Measurements from ENCODE around the gene UBL5. TPM values are rescaled to one million over a fixed set of nuclear protein-coding genes. Genes with fewer than 3 reads are reported as not detected.
"Not testable (repeated sequence)": the region's sequence is repeated elsewhere in the genome, so short reads cannot be mapped to it uniquely, and the experiment has no call there.

The UBL5 gene
- total RNA-seq = 172 and 227 TPM in 2 replicates

DNA sequence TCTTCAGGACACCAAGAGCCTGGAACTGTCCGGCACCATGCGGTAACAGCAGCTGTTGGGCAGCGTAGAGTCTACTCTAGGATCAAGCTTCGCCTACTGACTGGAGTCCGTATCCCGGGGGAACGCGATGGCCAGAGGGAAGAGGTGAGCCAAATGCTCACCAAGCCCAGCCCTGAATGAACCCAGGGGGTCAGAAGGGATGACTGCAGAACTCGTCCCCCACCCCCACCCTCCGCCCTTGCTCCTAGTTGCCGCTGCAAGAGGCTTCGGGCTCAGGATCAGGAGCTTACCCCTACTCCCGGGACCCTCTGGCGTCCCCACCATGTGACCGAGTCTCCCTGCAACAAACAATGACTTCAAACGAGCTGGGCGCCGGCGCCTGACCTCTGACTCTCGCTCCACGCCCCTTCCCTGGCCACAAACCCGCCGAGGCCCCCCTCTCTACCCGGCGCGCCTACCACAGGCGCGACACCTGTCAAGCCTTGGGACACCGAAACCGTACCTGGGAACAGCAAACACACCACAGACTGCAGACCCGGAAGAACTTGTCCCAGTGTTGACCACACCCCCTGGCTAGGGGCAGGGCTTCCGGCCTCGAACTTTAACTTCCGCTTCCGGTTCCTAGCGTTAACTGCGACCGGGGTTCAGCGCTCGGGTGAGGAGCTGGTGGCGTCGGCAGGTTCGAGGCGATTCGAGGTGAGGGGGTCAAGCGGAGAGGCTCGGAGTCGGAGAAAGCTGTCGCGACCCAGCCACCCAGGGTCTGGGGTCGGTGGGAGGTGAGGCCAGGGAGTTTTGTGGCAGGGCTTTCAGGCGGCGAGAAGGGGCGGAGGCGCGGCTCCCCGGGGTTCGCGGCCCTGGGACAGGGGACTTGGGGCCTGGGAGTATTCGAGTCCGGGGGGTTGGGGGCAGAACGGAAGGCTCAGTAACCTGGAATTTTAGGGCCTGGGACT is at the start of gene UBL5:
TSS of gene UBL5 (plus strand) at position 630 of the 950 bp plus-strand sequence. CDS start 420 bp downstream, outside the sequence.
- peak; percentile 88 to 90 for DNase-seq (ENCODE audit: low read depth in 2 of 2)

DNA sequence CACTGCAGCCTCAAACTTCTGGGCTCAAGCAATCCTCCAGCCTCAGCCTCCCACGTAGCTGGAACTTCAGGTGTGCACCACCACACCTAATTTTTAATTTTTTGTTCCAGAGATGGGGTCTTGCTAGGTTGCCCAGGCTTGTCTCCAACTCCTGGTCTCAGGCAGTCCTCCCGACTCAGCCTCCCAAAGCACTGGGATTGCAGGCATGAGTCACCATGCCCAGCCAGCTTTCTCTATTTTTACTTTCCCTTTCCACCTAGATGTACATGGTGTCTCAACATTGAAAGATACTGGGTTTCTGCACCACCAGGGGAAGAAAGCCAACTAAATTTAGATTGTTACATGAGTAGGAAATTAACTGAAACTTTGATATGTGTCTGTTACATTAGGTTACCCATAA is 45.4 kb upstream of the UBL5 start:
- no peak for DNase-seq (ENCODE audit: low read depth in 2 of 2)

DNA sequence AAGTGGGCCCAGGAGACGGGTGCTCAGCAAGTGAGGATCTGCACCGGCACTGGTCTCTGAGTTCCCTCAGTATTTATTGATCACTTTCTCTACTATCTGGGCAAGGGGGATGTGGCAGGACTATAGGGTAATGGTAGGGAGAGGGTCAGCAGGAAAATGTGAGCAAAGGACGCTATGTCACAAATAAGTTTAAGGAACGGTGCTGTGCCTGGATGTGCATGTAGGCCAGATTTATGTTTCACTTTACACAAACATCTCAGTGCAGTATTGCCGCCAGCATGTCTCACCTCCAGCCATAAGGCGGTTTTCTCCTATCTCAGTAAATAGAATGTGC is 43.6 kb upstream of the UBL5 start:
- not testable (repeated sequence) for DNase-seq (ENCODE audit: low read depth in 2 of 2)

DNA sequence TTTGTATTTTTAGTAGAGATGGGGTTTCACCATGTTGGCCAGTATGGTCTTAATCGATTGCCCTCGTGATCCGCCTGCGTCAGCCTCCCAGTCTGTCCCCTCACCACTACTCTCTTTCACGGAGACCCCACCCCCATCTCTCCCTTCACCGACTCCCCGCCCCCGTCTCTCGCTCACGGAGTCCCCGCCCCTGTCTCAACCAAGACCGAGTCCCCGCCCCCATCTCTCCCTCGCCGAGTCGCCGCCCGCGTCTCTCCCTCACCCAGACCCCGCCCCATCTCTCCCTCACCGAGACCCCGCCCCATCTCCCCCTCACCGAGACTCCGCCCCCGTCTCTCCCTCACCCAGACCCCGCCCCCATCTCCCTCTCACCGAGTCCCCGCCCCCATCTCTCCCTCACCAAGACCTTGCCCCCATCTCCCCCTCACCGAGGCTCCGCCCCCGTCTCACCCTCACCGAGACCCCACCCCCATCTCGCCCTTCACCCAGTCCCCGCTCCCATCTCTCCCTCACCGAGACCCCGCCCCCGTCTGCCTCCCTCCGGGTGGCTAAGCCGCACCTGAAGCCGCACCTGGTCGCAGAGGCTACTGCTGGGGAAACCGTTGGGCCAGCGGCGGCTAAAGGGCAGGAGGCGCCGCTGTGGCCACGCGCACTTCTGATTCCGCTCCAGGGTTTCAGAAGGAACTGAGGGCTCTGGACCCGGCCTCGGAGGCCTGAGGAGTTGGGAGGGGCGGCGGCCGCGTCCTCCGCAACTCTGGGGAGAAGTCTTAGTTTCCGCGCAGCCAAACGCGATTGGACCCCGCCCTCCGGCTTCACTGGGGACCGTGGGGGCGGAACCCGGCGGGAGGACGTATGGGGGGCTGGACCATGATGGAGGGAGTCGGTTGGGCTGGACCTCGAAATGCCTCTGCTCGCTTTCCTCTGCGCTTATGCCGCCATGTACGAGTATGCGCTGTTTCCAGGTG is 42.1 kb upstream of the UBL5 start:
- DNase-seq (ENCODE audit: low read depth in 2 of 2) = peak; percentile 94 to 96

DNA sequence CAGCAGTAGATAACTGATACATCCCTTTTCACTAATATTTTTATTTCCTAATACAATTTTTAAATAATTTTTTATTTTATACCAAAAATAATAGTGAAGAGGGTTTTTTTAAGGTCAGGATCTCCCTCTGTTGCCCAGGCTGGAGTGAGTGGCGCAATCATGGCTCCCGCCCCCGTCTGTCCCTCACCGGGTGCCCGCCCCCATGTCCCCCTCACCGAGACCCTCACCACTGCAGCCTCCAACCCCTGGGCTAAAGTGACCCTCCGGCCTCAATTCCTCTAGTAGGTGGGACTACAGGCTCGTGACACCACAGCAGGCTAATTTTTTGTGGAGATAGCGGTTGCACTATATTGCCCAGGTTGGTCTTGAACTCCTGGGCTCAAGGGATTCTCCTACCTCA is 41.4 kb upstream of the UBL5 start:
- DNase-seq (ENCODE audit: low read depth in 2 of 2) = no peak

DNA sequence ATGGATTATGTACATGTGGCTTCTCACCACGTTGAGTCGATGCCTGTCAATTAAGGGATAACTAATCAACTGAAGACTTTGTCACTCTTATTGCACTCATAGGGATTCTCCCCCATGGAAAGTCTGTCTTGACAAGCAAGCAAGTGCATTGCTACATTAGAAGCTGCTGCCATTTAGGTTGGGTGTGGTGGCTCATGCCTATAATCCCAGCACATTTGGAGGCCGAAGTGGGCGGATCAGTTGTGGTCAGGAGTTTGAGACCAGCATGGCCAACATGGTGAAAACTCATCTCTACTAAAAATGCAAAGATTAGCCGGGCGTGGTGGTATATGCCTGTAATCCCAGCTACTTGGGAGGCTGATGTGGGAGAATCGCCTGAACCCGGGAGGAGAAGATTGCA is 40.9 kb upstream of the UBL5 start:
- DNase-seq (ENCODE audit: low read depth in 2 of 2) = no peak

DNA sequence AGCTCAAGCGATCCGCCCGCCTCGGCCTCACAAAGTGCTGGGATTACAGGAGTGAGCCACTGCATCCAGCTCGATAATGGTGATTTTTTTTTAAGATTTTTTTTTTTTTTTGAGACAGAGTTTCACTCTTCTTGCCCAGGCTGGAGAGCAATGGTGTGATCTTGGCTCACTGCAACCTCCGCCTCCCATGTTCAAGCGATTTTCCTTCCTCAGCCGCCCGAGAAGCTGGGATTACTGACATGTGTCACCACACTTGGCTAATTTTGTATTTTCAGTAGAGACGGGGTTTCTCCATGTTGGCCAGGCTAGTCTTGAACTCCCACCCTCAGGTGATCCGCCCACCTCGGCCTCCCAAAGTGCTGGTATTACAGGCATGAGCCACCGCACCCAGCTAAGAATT is 39.1 kb upstream of the UBL5 start:
- DNase-seq (ENCODE audit: low read depth in 2 of 2) = not testable (repeated sequence)

DNA sequence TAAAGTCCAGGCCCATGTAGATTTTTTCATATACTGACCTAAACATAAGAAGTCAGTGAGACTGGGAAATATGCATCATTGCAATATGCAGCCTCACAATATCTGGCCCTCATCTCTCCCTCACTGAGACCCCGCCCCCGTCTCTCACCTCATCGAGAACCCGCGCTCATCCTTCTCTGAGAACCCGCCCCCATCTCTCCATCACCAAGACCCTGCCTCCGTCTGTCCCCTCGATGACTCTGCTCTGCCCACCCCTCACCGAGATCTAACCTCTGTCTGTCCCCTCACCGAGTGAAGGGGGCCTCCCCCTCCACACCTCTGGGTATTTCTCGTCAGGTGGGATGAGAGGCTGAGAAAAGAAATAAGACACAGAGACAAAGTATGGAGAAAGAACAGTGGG is 38.7 kb upstream of the UBL5 start:
- DNase-seq (ENCODE audit: low read depth in 2 of 2) = no peak

DNA sequence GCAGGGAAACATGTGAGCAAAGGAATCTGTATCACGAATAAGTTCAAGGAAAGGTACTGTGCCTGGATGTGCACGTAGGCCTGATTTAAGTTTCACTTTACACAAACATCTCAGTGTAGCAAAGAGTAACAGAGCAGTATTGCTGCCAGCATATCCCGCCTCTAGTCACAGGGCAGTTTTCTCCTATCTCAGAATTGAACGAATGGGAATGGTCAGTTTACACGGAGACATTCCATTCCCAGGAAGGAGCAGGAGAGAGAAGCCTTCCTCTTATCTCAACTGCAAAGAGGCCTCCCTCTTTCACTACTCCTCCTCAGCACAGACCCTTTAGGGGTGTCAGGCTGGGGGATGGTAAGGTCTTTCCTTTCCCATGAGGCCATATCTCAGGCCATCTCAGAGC is 38.1 kb upstream of the UBL5 start:
- DNase-seq (ENCODE audit: low read depth in 2 of 2) = not testable (repeated sequence)

DNA sequence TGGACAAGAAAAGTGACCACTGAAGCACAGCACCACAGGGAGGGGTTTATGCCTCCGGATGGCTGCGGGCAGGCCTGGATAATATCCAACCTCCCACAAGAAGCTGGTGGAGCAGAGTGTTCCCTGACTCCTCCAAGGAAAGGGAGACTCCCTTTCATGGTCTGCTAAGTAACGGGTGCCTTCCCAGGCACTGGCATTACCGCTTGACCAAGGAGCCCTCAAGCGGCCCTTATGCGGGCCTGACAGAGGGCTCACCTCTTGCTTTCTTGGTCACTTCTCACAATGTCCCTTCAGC is 36.7 kb upstream of the UBL5 start:
- not testable (repeated sequence) for DNase-seq (ENCODE audit: low read depth in 2 of 2)

DNA sequence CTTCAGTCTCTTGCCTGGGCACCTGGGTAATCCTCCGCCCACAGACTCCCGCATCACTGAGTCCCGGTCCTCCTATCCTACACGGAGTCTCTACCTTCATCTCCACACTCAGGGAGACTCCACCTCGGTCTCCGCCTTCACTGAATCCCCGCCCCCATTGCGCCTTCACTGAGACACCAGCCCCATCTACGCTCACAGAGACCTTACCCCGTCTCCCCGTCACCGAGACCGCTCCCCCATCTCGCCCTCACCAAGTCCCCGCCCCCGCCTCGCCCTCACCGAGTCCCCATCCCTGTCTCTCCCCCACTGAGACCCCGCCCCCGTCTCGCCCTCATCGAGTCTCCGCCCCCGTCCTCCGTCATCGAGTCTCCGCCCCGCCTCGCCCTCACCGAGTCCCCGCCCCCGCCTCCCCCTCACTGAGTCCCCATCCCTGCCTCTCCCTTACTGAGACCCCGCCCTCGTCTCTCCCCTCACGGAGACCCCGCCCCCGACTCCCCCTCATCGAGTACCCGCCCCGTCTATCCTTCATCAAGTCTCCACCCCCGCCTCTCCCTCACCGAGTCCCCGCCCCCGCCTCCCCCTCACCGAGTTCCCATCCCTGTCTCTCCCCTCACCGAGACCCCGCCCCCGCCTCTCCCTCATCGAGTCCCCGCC is 36.0 kb upstream of the UBL5 start:
- peak; percentile 97 to 98 for DNase-seq (ENCODE audit: low read depth in 2 of 2)

DNA sequence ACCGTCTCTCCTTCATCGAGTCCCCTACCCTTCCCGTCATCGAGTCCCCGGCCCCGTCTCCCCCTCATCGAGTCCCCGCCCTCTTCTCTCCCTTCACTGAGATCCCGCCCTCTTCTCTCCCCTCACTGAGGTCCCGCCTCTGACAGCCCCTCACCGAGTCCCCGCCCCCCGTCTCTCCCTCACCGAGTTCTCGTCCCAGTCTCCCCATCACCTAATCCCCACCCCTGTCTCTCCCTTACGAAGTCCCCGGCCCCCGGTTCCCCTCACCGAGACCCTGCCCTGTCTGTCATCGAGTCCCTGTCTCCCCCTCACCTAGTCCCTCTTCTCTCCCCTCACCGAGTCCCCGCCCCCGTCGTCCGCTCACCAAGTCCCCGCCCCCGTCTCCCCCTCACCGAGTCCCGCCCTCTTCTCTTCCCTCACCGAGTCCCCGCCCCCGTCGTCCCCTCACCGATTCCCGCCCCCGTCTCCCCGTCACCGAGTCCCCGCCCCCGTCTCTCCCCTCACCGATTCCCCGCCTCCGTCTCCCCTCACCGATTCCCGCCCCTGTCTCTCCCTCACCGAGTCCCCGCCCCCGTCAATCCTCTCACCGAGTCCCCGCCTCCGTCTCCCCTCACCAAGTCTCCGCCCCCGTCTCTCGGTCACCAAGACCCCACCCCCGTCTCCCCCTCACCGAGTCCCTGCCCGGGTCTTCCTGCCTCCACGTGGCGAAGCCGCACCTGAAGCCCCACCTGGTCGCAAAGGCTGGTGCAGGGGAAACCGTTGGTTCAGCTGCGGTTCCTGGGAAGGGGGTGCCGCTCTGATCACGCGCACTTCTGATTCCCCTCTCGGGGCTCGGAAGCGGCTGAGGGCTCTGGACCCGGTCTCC is 35.3 kb upstream of the UBL5 start:
- DNase-seq (ENCODE audit: low read depth in 2 of 2) = peak; percentile 94 to 97

DNA sequence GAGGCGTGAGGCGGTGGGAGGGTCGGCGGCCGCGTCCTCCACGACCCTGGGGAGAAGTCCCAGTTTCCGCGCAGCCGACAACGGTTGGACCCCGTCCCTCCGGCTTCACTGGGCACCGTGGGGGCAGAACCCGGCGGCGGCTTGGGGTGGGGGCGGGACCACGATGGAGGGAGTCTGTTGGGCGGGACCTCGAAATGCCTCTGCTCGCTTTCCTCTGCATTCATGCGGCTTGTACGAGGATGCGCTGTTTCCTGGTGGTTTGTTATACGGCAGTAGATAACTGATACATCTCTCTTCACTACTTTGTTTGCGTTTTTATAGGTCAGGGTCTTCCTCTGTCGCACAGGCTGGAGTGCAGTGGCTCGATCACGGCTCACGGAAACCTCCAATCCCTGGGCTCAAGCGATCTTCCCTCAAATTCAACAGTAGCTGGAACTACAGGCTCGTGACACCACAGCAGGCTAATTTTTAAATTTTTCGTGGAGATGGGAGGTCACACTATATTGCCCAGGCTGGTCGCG is 34.6 kb upstream of the UBL5 start:
- DNase-seq (ENCODE audit: low read depth in 2 of 2) = peak; percentile 45 to 58

DNA sequence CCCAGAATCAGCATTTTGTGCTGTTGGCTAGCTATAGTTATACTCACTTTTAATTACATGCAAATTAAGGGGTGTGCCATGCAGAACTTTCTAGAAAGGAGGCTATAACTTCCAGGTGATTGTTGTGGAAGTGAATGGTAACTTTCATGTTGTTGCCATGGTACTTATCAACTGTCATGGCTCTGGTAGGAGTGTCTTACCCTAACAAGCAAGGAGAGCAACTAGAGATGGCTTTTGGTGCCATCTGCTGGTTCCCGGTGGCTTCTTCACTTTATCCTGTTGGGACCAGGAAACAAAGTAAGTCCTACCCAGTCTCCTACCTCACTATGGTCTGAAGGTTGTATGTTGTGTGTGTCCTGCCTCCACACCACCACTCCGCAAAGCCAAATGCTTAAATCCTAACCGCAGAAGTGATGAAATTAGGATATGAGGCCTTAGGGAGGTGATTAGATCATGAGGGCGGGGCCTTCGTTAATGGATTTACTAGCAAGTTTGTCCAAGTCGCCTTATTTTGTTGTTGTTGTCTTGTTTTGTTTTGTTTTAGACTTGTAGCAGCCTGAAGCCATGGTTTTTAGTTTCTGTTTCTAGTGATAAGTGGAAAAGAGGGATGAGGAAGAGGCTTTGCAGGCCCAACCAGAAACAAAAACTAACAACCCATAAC is 31.5 kb upstream of the UBL5 start:
- DNase-seq (ENCODE audit: low read depth in 2 of 2) = peak; percentile 94 to 96

DNA sequence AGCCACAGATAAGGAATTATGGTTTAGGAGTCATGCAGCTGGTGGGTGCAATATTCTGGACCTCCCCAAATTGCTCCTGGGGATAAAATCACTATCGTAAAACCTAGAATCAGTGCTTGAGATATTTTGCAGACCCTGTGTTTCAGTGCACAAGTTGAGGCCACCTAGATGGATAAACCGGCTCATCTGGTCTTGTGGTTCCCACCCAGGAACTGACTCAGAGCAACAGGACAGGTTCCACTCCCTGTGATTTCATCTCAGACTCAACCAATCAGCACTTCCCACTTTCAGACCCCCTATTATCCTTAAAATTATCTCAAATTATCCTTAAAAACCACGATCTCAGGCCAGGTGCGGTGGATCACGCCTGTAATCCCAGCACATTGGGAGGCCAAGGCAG is 29.8 kb upstream of the UBL5 start:
- DNase-seq (ENCODE audit: low read depth in 2 of 2) = no peak

DNA sequence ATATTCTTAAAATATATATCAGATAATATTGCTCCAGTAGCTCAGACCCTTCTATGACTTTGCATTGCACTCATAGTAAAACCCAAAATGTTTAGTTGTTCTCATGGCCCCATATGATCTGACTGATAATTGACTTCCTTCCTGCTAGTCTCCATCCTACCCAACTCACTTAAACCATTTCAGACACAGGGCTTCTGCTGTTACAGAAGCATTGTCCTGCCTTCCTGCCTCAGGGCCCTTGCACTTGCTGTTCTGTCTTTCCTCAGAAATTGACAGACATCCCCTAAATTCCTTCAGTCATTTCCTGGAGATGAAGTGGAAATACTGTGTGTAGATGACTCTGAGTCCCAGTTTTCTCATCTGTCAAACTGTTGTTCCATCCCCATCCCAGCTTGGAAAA is 28.6 kb upstream of the UBL5 start:
- DNase-seq (ENCODE audit: low read depth in 2 of 2) = no peak

DNA sequence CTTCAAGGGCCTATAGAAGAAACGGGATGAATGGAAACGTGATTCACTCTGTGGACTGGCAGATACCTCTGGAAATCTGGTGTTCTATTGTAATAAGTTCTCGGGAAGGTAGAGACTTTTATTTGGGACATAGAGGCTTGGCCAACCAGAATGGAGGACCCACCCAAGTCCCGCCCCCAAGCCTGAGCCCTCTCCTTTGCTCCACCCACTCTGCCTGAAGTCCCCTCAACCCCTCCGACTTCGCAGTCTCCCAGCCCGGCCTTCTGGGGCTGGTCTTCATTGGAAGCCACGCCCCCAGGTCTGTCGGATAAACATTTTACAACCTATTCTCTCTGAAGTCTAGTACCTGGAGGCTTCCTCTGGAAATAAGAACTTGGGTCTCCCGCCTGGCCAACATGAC is 25.7 kb upstream of the UBL5 start:
- no peak for DNase-seq (ENCODE audit: low read depth in 2 of 2)

DNA sequence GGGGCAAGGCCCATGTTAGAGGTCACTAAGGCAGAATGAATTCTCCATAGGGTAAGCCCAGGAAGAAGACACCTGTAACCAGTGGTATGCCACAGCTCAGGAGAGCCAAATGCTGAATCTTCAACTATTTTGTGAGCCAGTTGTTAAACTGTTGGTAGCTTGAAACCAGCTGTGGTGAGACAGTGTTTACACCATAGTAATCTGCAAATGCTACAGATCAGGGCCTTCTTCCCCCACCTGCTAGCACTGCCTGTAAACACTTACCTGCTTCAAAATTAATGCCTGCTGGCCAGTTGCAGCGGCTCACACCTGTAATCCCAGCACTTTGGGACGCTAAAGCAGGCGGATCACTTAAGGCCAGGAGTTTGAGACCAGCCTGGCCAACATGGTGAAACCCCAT is 20.9 kb upstream of the UBL5 start:
- DNase-seq (ENCODE audit: low read depth in 2 of 2) = no peak

DNA sequence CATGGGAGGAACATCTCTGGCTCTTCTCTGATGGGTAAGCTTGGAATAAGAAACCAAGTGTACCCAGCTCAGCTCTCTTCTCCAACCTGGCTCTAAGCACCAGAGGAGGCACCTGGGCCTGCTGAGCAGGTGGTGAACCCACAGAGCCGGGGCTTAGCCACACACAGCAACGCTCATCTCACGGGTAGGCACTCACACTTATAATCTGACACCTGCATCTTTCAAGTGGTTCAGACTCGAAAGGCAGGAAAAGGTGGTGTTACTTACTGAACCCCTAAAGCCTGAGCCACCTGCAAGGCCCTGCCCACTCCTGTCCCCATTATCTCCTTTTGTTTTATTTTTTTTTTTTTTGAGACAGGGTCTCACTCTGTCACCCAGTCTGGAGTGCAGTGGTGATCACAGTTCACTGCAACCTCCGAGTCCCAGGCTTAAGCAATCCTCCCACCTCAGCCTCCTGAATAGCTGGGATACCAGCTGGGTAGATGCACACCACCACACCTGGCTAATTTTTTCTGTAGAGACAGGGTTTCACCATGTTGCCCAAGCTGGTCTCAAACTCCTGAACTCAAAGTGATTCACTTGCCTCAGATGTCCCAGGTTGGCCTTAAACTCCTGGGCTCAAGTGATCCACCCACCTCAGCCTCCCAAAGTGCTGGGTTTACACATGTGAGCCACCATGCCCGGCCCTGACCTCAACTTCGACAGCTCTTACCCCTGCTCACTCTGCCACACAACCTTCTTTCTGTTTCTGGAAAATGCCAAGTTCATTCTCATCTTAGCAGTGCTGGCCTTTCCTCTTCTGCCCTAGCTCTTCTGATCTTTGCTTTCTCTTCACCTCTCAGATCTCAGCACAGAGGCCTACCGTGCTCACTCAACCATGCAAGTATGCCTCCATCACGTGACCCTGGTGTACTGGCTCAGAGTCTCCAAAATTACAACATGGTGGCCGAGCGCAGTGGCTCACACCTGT is 18.6 kb upstream of the UBL5 start:
- DNase-seq (ENCODE audit: low read depth in 2 of 2) = no peak

All from lung microvascular endothelial cell (primary cell).